ENCODE data around the gene NFE2L3. TPM values are rescaled to one million over a fixed set of nuclear protein-coding genes. Genes with fewer than 3 reads are reported as not detected.
A peak's percentile ranks its signal among the peaks of the same experiment; 100 is the strongest.

The NFE2L3 gene
- total RNA-seq, 4 donors from 2014 or later, result 2.0 to 8.4 (median 5.6) TPM

- H3K4me1 ChIP-seq, result peaks cover 15 to 60% (median 50%) of the 10 kb centered on the region in 3 donors
- no peaks in the 10 kb centered on the region for H3K9me3 ChIP-seq
- intact Hi-C loops (cut with DNase I), result loop anchor here (10.0 kb wide), 1 partner anchor 103 kb away; no protein-coding TSS in a partner anchor
- H3K36me3 ChIP-seq, result peaks cover 5 to 55% (median 33%) of the 10 kb centered on the region in 3 donors
- no peaks in the 10 kb centered on the region for H3K27me3 ChIP-seq
- WGBS, 2 donors, result 6 to 7% methylated on average over 5 of the region's 5 CpGs
- DNase-seq, result no peak
- peak overlapping the region in 2 of 4 donors; percentile 99 to 100 for H3K27ac ChIP-seq
- TF ChIP-seq POLR2A (IDR thresholded peaks at IDR 0.05) (no peak), CTCF (IDR thresholded peaks at IDR 0.05) (no peak)
- peak overlapping the region; percentile 77 to 100 (median 94) for H3K4me3 ChIP-seq
These were observed 45.4 kb downstream of the NFE2L3 start for GRCh38 chr7:26197153-26198115.

GRCh38 chr7:26198133-26198780, 46.3 kb downstream of the NFE2L3 start:
- DNase-seq, result no peak
- TF ChIP-seq POLR2A (IDR thresholded peaks at IDR 0.05), result no peak
- peak; percentile 42 to 86 (median 76) for TF ChIP-seq CTCF (IDR thresholded peaks at IDR 0.05)
- intact Hi-C loops (cut with DNase I), result loop anchor here (10.0 kb wide), 1 partner anchor 103 kb away; no protein-coding TSS in a partner anchor
- Histone ChIP-seq H3K27me3 (no peaks in the 10 kb centered on the region), H3K4me1 (peaks cover 15 to 60% (median 46%) of the 10 kb centered on the region in 3 donors), H3K36me3 (peaks cover 0 to 47% (median 24%) of the 10 kb centered on the region in 3 donors), H3K9me3 (no peaks in the 10 kb centered on the region), H3K27ac (peak overlapping the region; percentile 6 to 100 (median 99)), H3K4me3 (peak overlapping the region; percentile 77 to 100 (median 94))
- 1% methylated on average over 6 of the region's 6 CpGs for WGBS, 2 donors

- TF ChIP-seq POLR2A (IDR thresholded peaks at IDR 0.05) (no peak), CTCF (IDR thresholded peaks at IDR 0.05) (no peak)
- H3K27me3 ChIP-seq, result no peaks in the 10 kb centered on the region
- intact Hi-C loops (cut with DNase I), result loop anchor here (10.0 kb wide), 1 partner anchor 104 kb away; no protein-coding TSS in a partner anchor
- no peaks in the 10 kb centered on the region for H3K9me3 ChIP-seq
- peaks cover 0 to 42% (median 22%) of the 10 kb centered on the region in 3 donors for H3K36me3 ChIP-seq
- WGBS, 2 donors, result 0 to 2% methylated on average over 7 of the region's 7 CpGs
- no peak for DNase-seq
- peaks cover 15 to 60% (median 44%) of the 10 kb centered on the region in 3 donors for H3K4me1 ChIP-seq
- H3K27ac ChIP-seq, result peak overlapping the region; percentile 6 to 100 (median 99)
- peak overlapping the region; percentile 77 to 100 (median 94) for H3K4me3 ChIP-seq
These were observed 46.8 kb downstream of the NFE2L3 start for GRCh38 chr7:26198781-26199169.

- peak overlapping the region; percentile 99 to 100 (median 100) for H3K27ac ChIP-seq
- peak; percentile 10 for DNase-seq
- WGBS, 2 donors, result 0% methylated on average over 26 to 36 of the region's 36 CpGs
- H3K9me3 ChIP-seq, result no peaks in the 10 kb centered on the region
- peaks cover 15 to 60% (median 44%) of the 10 kb centered on the region in 3 donors for H3K4me1 ChIP-seq
- peak overlapping the region; percentile 77 to 100 (median 94) for H3K4me3 ChIP-seq
- intact Hi-C loops (cut with DNase I), result loop anchor here (10.0 kb wide), 1 partner anchor 105 kb away; no protein-coding TSS in a partner anchor
- peaks cover 0 to 35% (median 18%) of the 10 kb centered on the region in 3 donors for H3K36me3 ChIP-seq
- peak in 2 of 4 donors; percentile 40 to 56 for TF ChIP-seq POLR2A (IDR thresholded peaks at IDR 0.05)
- no peak for TF ChIP-seq CTCF (IDR thresholded peaks at IDR 0.05)
- H3K27me3 ChIP-seq, result no peaks in the 10 kb centered on the region
These were observed 47.5 kb downstream of the NFE2L3 start for GRCh38 chr7:26199301-26200037.

Data from esophagus squamous epithelium (tissue), 5 donors.